ENCODE measurements around the gene HOXD10.

DNA sequence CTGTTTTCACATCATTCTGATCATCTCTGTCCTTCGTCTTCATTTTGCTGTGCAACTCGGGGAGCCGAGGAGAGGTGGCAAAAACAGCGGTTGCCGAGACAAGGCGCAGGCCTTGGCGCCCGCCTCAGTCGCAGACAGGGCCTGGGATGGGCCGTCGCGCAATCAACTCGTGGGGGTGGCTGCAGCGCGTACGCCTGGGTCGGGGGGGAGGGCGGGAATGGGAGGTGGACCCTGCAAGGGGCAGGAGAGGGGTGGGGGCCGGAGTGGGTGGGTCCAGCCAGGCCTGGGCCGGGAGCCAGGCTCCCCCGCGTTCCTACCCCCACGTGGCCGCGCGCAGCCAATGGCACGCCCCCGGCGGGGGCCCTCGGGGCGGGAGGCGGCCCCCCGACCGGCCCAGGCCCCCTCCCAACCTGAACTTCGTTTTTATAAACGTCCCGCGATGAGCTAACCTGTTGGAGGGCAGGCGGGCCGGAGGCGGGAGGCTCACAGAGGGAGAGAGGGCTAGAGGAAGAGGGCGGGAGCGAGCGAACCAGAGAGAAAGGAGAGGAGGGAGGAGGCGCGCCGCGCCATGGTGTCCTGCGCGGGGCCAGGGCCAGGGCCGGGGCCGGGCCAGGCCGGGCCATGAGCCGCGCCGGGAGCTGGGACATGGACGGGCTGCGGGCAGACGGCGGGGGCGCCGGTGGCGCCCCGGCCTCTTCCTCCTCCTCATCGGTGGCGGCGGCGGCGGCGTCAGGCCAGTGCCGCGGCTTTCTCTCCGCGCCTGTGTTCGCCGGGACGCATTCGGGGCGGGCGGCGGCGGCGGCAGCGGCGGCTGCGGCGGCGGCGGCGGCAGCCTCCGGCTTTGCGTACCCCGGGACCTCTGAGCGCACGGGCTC is 24.1 kb upstream of the HOXD10 start, which contains the start of gene HOXD13:
- no peak for TF ChIP-seq EZH2phosphoT487 (IDR thresholded peaks at IDR 0.05; ENCODE audit: borderline replicate concordance, low read depth, low read length)
- TF ChIP-seq, protein P1, sequence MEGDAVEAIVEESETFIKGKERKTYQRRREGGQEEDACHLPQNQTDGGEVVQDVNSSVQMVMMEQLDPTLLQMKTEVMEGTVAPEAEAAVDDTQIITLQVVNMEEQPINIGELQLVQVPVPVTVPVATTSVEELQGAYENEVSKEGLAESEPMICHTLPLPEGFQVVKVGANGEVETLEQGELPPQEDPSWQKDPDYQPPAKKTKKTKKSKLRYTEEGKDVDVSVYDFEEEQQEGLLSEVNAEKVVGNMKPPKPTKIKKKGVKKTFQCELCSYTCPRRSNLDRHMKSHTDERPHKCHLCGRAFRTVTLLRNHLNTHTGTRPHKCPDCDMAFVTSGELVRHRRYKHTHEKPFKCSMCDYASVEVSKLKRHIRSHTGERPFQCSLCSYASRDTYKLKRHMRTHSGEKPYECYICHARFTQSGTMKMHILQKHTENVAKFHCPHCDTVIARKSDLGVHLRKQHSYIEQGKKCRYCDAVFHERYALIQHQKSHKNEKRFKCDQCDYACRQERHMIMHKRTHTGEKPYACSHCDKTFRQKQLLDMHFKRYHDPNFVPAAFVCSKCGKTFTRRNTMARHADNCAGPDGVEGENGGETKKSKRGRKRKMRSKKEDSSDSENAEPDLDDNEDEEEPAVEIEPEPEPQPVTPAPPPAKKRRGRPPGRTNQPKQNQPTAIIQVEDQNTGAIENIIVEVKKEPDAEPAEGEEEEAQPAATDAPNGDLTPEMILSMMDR (conservative IDR thresholded peaks at IDR 0.05; ENCODE audit: low read length): no peak
